ENCODE results near the gene LDLRAD4.

LDLRAD4 gene

DNA sequence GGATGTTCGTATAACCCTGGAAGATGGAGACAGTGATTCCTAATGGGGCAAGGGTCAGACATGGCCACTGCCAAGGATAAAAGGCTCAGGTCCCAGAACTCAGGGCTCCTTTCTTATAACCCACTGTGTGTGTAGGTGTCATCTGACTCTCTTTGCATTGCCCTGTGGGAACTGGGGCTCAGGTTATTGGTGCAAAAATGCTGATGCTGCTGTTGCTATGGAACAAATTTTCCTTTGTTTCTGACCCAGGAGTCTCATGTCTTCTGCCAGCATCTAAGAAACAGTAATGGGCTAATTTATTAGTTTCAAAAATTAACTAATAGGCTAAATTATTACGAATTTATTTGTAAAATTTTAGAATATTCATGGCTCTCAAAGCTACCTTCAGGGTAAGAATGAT lies 24.3 kb upstream of the LDLRAD4 start:
- DNase-seq (ENCODE audit: low spot score): no peak
- in situ Hi-C loops (cut with MboI; ENCODE audit: low sequenced_read_pairs, unreplicated experiment): no loop called here
- TF ChIP-seq, protein P1, sequence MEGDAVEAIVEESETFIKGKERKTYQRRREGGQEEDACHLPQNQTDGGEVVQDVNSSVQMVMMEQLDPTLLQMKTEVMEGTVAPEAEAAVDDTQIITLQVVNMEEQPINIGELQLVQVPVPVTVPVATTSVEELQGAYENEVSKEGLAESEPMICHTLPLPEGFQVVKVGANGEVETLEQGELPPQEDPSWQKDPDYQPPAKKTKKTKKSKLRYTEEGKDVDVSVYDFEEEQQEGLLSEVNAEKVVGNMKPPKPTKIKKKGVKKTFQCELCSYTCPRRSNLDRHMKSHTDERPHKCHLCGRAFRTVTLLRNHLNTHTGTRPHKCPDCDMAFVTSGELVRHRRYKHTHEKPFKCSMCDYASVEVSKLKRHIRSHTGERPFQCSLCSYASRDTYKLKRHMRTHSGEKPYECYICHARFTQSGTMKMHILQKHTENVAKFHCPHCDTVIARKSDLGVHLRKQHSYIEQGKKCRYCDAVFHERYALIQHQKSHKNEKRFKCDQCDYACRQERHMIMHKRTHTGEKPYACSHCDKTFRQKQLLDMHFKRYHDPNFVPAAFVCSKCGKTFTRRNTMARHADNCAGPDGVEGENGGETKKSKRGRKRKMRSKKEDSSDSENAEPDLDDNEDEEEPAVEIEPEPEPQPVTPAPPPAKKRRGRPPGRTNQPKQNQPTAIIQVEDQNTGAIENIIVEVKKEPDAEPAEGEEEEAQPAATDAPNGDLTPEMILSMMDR (IDR thresholded peaks at IDR 0.05; ENCODE audit: borderline replicate concordance, control extremely low read depth, extremely low read depth, insufficient read depth, missing control alignments): no peak

DNA sequence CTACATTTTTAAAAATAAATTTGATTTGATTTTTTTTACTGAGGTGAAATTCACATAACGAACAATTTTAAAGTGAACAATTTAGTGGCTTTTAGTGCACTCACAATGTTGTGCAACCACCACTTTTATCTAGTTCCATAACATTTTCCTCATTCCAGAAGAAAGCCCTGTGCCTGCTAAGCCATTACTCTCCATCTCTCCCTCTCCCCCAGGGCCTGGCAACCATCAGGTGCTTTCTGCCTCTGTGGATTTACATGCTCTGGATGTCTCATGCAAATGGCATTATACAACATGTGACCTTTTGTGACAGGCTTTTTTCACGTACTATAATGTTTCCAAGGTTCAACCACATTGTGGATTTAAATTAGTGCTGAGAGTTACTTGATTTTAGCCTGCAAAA lies 19.9 kb upstream of the LDLRAD4 start:
- in situ Hi-C loops (cut with MboI; ENCODE audit: low sequenced_read_pairs, unreplicated experiment): no loop called here
- DNase-seq (ENCODE audit: low spot score): no peak
- TF ChIP-seq, protein P1 (IDR thresholded peaks at IDR 0.05; ENCODE audit: borderline replicate concordance, control extremely low read depth, extremely low read depth, insufficient read depth, missing control alignments): no peak

DNA sequence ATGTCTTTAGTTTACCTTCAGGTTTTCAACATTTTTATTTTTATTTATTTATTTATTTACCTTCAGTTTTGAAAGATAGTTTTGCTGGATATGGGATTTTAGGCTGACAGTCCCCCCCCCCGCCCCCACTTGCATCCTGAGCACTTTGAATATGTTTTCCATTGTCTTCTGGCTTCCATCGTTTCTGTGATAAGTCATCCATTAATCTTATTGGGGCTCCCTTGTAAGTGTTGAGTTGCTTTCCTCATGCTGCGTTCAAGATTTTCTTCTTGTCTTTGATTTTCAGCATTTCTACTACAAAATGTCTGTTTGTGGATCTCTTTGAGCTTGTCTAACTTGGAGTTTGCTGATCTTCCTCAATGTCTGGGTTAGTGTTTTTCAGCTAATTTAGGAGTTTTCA lies 19.4 kb upstream of the LDLRAD4 start:
- TF ChIP-seq, protein P1 (IDR thresholded peaks at IDR 0.05; ENCODE audit: borderline replicate concordance, control extremely low read depth, extremely low read depth, insufficient read depth, missing control alignments): no peak

DNA sequence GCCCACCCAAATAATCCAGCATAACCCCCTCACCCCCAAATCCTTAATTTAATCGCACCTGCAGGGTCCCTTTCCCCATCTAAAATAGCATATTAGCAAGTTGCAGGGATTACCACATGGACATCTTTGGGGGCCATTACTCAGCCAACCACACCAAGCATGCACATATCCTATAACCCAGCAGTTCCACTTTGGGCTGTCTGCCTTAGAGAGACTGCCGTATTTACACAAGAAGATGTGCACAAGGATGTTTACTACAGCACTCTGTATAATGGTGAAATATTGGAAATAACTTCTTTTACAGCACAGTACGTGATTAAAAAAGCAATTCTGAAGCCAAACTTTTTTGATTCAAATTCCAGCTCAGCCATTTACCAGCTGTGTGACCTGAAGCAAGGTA lies 17.3 kb upstream of the LDLRAD4 start:
- TF ChIP-seq, protein P1 (IDR thresholded peaks at IDR 0.05; ENCODE audit: borderline replicate concordance, control extremely low read depth, extremely low read depth, insufficient read depth, missing control alignments): no peak
- DNase-seq (ENCODE audit: low spot score): no peak
- in situ Hi-C loops (cut with MboI; ENCODE audit: low sequenced_read_pairs, unreplicated experiment): loop anchor here (25.0 kb wide), 4 partner anchors 89 to 561 kb away; no protein-coding TSS in a partner anchor

More for the DNA sequence above, 19.4 kb upstream of the LDLRAD4 start:
- DNase-seq (ENCODE audit: low spot score): no peak
- in situ Hi-C loops (cut with MboI; ENCODE audit: low sequenced_read_pairs, unreplicated experiment): no loop called here

DNA sequence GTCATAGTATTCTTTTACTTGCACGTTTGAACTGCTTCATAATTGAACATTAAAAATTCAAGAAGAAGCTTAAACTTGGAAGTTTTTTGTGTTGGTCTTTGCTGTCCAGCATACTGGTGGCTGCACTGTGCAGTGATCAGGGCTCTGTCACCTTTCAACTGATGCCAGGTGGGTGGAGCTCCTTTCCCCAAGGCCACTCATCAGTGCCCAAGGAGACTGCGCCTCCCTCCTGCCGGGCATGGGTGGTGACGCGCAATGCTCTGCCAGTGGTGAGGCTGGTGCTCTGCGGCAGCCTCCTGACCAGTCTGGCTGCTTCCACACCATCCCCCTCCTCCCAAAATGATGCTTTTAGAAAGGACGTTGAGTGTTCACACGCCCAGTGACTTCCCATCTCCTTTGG lies 16.0 kb upstream of the LDLRAD4 start:
- TF ChIP-seq, protein P1 (IDR thresholded peaks at IDR 0.05; ENCODE audit: borderline replicate concordance, control extremely low read depth, extremely low read depth, insufficient read depth, missing control alignments): no peak
- no peak for DNase-seq (ENCODE audit: low spot score)
- in situ Hi-C loops (cut with MboI; ENCODE audit: low sequenced_read_pairs, unreplicated experiment): loop anchor here (25.0 kb wide), 4 partner anchors 90 to 560 kb away; no protein-coding TSS in a partner anchor

DNA sequence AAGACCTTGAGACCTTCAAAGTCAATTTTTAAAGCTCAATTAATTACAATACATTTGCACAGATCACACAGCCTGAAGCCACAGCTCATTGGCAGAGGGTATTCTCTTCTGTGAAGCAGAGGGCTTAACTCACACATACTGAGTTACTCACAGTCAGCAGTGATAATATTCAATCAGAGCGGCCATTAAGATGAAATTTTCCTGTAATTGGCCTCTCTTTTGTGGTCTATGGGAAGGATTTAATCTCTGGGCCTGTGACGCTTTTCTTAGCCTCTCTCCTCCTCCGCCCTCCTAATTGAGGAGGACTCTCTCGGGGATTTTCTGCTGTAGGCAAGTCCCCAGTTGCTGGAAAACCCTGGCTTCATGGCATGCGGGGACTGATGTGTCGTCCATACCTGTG lies 12.3 kb upstream of the LDLRAD4 start:
- in situ Hi-C loops (cut with MboI; ENCODE audit: low sequenced_read_pairs, unreplicated experiment): loop anchor here (25.0 kb wide), 4 partner anchors 94 to 556 kb away; no protein-coding TSS in a partner anchor
- TF ChIP-seq, protein P1 (IDR thresholded peaks at IDR 0.05; ENCODE audit: borderline replicate concordance, control extremely low read depth, extremely low read depth, insufficient read depth, missing control alignments): no peak
- no peak for DNase-seq (ENCODE audit: low spot score)

Data from GM13976 (cell line).